Measurements from ENCODE around the gene RAD51B.

Gene RAD51B

GRCh38 chr14:68503186-68503825 lies 683.7 kb downstream of the RAD51B start:
- Histone ChIP-seq H3K27me3 (ENCODE audit: control insufficient read depth in 5 of 5, insufficient read depth in 4 of 5, low read length in 5 of 5) (no peaks in the 10 kb centered on the region), H3K9ac (ENCODE audit: low read length in 5 of 5) (no peak overlapping the region), H3K27ac (ENCODE audit: low read depth, low read length) (no peak overlapping the region), H3K36me3 (ENCODE audit: control insufficient read depth in 5 of 5, insufficient read depth in 5 of 5, low read length in 5 of 5) (no peaks in the 10 kb centered on the region), H3K9me3 (ENCODE audit: control insufficient read depth in 5 of 5, low read length in 5 of 5) (no peaks in the 10 kb centered on the region), H3K4me1 (ENCODE audit: control insufficient read depth in 5 of 5, insufficient read depth in 5 of 5, low read length in 5 of 5) (peaks cover 3 to 31% (median 22%) of the 10 kb centered on the region in 5 donors), H3K4me3 (ENCODE audit: low read depth in 1 of 5, low read length in 5 of 5) (no peak overlapping the region)

- H3K36me3 ChIP-seq (ENCODE audit: control insufficient read depth in 5 of 5, insufficient read depth in 5 of 5, low read length in 5 of 5): no peaks in the 10 kb centered on the region
- no peak overlapping the region for H3K27ac ChIP-seq (ENCODE audit: low read depth, low read length)
- H3K27me3 ChIP-seq (ENCODE audit: control insufficient read depth in 5 of 5, insufficient read depth in 4 of 5, low read length in 5 of 5): no peaks in the 10 kb centered on the region
- no peak overlapping the region for H3K4me3 ChIP-seq (ENCODE audit: low read depth in 1 of 5, low read length in 5 of 5)
- H3K4me1 ChIP-seq (ENCODE audit: control insufficient read depth in 5 of 5, insufficient read depth in 5 of 5, low read length in 5 of 5): peaks cover 3 to 37% (median 26%) of the 10 kb centered on the region in 5 donors
- peak overlapping the region in 1 of 5 donors; percentile 14 for H3K9ac ChIP-seq (ENCODE audit: low read length in 5 of 5)
- no peaks in the 10 kb centered on the region for H3K9me3 ChIP-seq (ENCODE audit: control insufficient read depth in 5 of 5, low read length in 5 of 5)
Measured at GRCh38 chr14:68504861-68505260, 685.3 kb downstream of the RAD51B start.

- H3K27ac ChIP-seq (ENCODE audit: low read depth, low read length): peak overlapping the region; percentile 23
- H3K27me3 ChIP-seq (ENCODE audit: control insufficient read depth in 5 of 5, insufficient read depth in 4 of 5, low read length in 5 of 5): no peaks in the 10 kb centered on the region
- H3K36me3 ChIP-seq (ENCODE audit: control insufficient read depth in 5 of 5, insufficient read depth in 5 of 5, low read length in 5 of 5): no peaks in the 10 kb centered on the region
- peaks cover 6 to 44% (median 31%) of the 10 kb centered on the region in 5 donors for H3K4me1 ChIP-seq (ENCODE audit: control insufficient read depth in 5 of 5, insufficient read depth in 5 of 5, low read length in 5 of 5)
- H3K9ac ChIP-seq (ENCODE audit: low read length in 5 of 5): peak overlapping the region in 1 of 5 donors; percentile 20
- no peaks in the 10 kb centered on the region for H3K9me3 ChIP-seq (ENCODE audit: control insufficient read depth in 5 of 5, low read length in 5 of 5)
- H3K4me3 ChIP-seq (ENCODE audit: low read depth in 1 of 5, low read length in 5 of 5): peak overlapping the region in 2 of 5 donors; percentile 6 to 28
Measured at GRCh38 chr14:68506021-68506644, 686.6 kb downstream of the RAD51B start.

GRCh38 chr14:68506645-68507419 lies 687.3 kb downstream of the RAD51B start:
- Histone ChIP-seq H3K9me3 (ENCODE audit: control insufficient read depth in 5 of 5, low read length in 5 of 5) (no peaks in the 10 kb centered on the region), H3K27ac (ENCODE audit: low read depth, low read length) (no peak overlapping the region), H3K4me3 (ENCODE audit: low read depth in 1 of 5, low read length in 5 of 5) (peak overlapping the region in 1 of 5 donors; percentile 6), H3K36me3 (ENCODE audit: control insufficient read depth in 5 of 5, insufficient read depth in 5 of 5, low read length in 5 of 5) (no peaks in the 10 kb centered on the region), H3K27me3 (ENCODE audit: control insufficient read depth in 5 of 5, insufficient read depth in 4 of 5, low read length in 5 of 5) (no peaks in the 10 kb centered on the region), H3K9ac (ENCODE audit: low read length in 5 of 5) (no peak overlapping the region), H3K4me1 (ENCODE audit: control insufficient read depth in 5 of 5, insufficient read depth in 5 of 5, low read length in 5 of 5) (peaks cover 10 to 41% (median 31%) of the 10 kb centered on the region in 5 donors)

- no peaks in the 10 kb centered on the region for H3K9me3 ChIP-seq (ENCODE audit: control insufficient read depth in 5 of 5, low read length in 5 of 5)
- H3K27me3 ChIP-seq (ENCODE audit: control insufficient read depth in 5 of 5, insufficient read depth in 4 of 5, low read length in 5 of 5): no peaks in the 10 kb centered on the region
- H3K36me3 ChIP-seq (ENCODE audit: control insufficient read depth in 5 of 5, insufficient read depth in 5 of 5, low read length in 5 of 5): no peaks in the 10 kb centered on the region
- H3K4me1 ChIP-seq (ENCODE audit: control insufficient read depth in 5 of 5, insufficient read depth in 5 of 5, low read length in 5 of 5): peaks cover 10 to 43% (median 30%) of the 10 kb centered on the region in 5 donors
- no peak overlapping the region for H3K4me3 ChIP-seq (ENCODE audit: low read depth in 1 of 5, low read length in 5 of 5)
- H3K27ac ChIP-seq (ENCODE audit: low read depth, low read length): no peak overlapping the region
- H3K9ac ChIP-seq (ENCODE audit: low read length in 5 of 5): no peak overlapping the region
Measured at GRCh38 chr14:68507544-68508081, 688.0 kb downstream of the RAD51B start.

- Histone ChIP-seq H3K4me3 (ENCODE audit: low read depth in 1 of 5, low read length in 5 of 5) (no peak overlapping the region), H3K27me3 (ENCODE audit: control insufficient read depth in 5 of 5, insufficient read depth in 4 of 5, low read length in 5 of 5) (no peaks in the 10 kb centered on the region), H3K4me1 (ENCODE audit: control insufficient read depth in 5 of 5, insufficient read depth in 5 of 5, low read length in 5 of 5) (peaks cover 14 to 51% (median 37%) of the 10 kb centered on the region in 5 donors), H3K36me3 (ENCODE audit: control insufficient read depth in 5 of 5, insufficient read depth in 5 of 5, low read length in 5 of 5) (no peaks in the 10 kb centered on the region), H3K27ac (ENCODE audit: low read depth, low read length) (no peak overlapping the region), H3K9ac (ENCODE audit: low read length in 5 of 5) (no peak overlapping the region), H3K9me3 (ENCODE audit: control insufficient read depth in 5 of 5, low read length in 5 of 5) (no peaks in the 10 kb centered on the region)
Measured at GRCh38 chr14:68508581-68508980, 689.0 kb downstream of the RAD51B start.

GRCh38 chr14:68509188-68509983 lies 689.8 kb downstream of the RAD51B start:
- Histone ChIP-seq H3K27ac (ENCODE audit: low read depth, low read length) (peak overlapping the region; percentile 50), H3K9me3 (ENCODE audit: control insufficient read depth in 5 of 5, low read length in 5 of 5) (no peaks in the 10 kb centered on the region), H3K27me3 (ENCODE audit: control insufficient read depth in 5 of 5, insufficient read depth in 4 of 5, low read length in 5 of 5) (no peaks in the 10 kb centered on the region), H3K36me3 (ENCODE audit: control insufficient read depth in 5 of 5, insufficient read depth in 5 of 5, low read length in 5 of 5) (no peaks in the 10 kb centered on the region), H3K9ac (ENCODE audit: low read length in 5 of 5) (no peak overlapping the region), H3K4me1 (ENCODE audit: control insufficient read depth in 5 of 5, insufficient read depth in 5 of 5, low read length in 5 of 5) (peaks cover 14 to 58% (median 41%) of the 10 kb centered on the region in 5 donors), H3K4me3 (ENCODE audit: low read depth in 1 of 5, low read length in 5 of 5) (no peak overlapping the region)

GRCh38 chr14:68510201-68511128 lies 690.9 kb downstream of the RAD51B start:
- H3K36me3 ChIP-seq (ENCODE audit: control insufficient read depth in 5 of 5, insufficient read depth in 5 of 5, low read length in 5 of 5): no peaks in the 10 kb centered on the region
- no peak overlapping the region for H3K9ac ChIP-seq (ENCODE audit: low read length in 5 of 5)
- peaks cover 14 to 63% (median 44%) of the 10 kb centered on the region in 5 donors for H3K4me1 ChIP-seq (ENCODE audit: control insufficient read depth in 5 of 5, insufficient read depth in 5 of 5, low read length in 5 of 5)
- H3K27ac ChIP-seq (ENCODE audit: low read depth, low read length): peak overlapping the region; percentile 55
- H3K9me3 ChIP-seq (ENCODE audit: control insufficient read depth in 5 of 5, low read length in 5 of 5): no peaks in the 10 kb centered on the region
- H3K4me3 ChIP-seq (ENCODE audit: low read depth in 1 of 5, low read length in 5 of 5): no peak overlapping the region
- no peaks in the 10 kb centered on the region for H3K27me3 ChIP-seq (ENCODE audit: control insufficient read depth in 5 of 5, insufficient read depth in 4 of 5, low read length in 5 of 5)
